Brain microvascular endothelial cell (primary cell): Measurements from ENCODE around the gene PROZ.

Experiments used
- DNase-seq: peaks from one replicate; pipeline ENCODE4 v3.0.0-alpha.2; 2020
- H3K27ac ChIP-seq: fragments of 250-450 bp; sonication (Bioruptor Pico); 2 replicates; pipeline ENCODE4 v1.5.1; 2020; ENCODE audit warnings: mild to moderate bottlenecking, moderate library complexity
- H3K27me3 ChIP-seq: fragments of 250-450 bp; sonication (Bioruptor Pico); replicated peaks from 2 replicates; pipeline ENCODE4 v1.5.1; 2020; ENCODE audit warnings: mild to moderate bottlenecking
- H3K36me3 ChIP-seq: fragments of 250-450 bp; sonication (Bioruptor Pico); replicated peaks from 2 replicates; pipeline ENCODE4 v1.5.1; 2020; ENCODE audit warnings: mild to moderate bottlenecking
- H3K4me3 ChIP-seq: 2 replicates; pipeline ENCODE4 v1.5.1; 2011; ENCODE audit warnings: low read depth, mild to moderate bottlenecking, control low read depth, low read length, moderate library complexity
- CTCF ChIP-seq: IDR thresholded peaks from 2 replicates; pipeline ENCODE4 v1.5.1; 2011; ENCODE audit warnings: low read depth, mild to moderate bottlenecking, moderate library complexity, low read length, control low read depth, inconsistent platforms; ENCODE audit errors: missing control alignments
- in situ Hi-C: cut with HindIII; loops from 2 replicates; pipeline ENCODE4 v1.10.0; 2017; ENCODE audit warnings: low sequenced_read_pairs, low pct_ligation_motif_present

The PROZ gene

GRCh38 chr13:113183450-113184129 is 25.1 kb downstream of the PROZ start:
- no peak overlapping the region for H3K4me3 ChIP-seq
- H3K27me3 ChIP-seq: no peaks in the 10 kb centered on the region
- peak overlapping the region; percentile 67 for H3K27ac ChIP-seq
- TF ChIP-seq CTCF: no peak
- peaks cover 15% of the 10 kb centered on the region for H3K36me3 ChIP-seq
- peak; percentile 43 for DNase-seq
- in situ Hi-C loops: no loop called here

GRCh38 chr13:113184568-113185440 is 26.4 kb downstream of the PROZ start:
- H3K36me3 ChIP-seq: peaks cover 13% of the 10 kb centered on the region
- TF ChIP-seq CTCF: peak; percentile 3
- in situ Hi-C loops: no loop called here
- no peaks in the 10 kb centered on the region for H3K27me3 ChIP-seq
- no peak overlapping the region for H3K4me3 ChIP-seq
- peak overlapping the region; percentile 67 for H3K27ac ChIP-seq
- peak; percentile 7 for DNase-seq

GRCh38 chr13:113186061-113186900 is 27.8 kb downstream of the PROZ start:
- Histone ChIP-seq H3K27me3 (no peaks in the 10 kb centered on the region), H3K36me3 (peaks cover 8% of the 10 kb centered on the region), H3K4me3 (no peak overlapping the region), H3K27ac (peak overlapping the region; percentile 95)
- DNase-seq: peak; percentile 31
- in situ Hi-C loops: no loop called here
- no peak for TF ChIP-seq CTCF

GRCh38 chr13:113187263-113187669 is 28.8 kb downstream of the PROZ start:
- no peak for TF ChIP-seq CTCF
- peak; percentile 100 for DNase-seq
- H3K27me3 ChIP-seq: no peaks in the 10 kb centered on the region
- in situ Hi-C loops: no loop called here
- peak overlapping the region; percentile 37 for H3K4me3 ChIP-seq
- peaks cover 8% of the 10 kb centered on the region for H3K36me3 ChIP-seq
- peak overlapping the region; percentile 95 for H3K27ac ChIP-seq

GRCh38 chr13:113187883-113188665 is 29.6 kb downstream of the PROZ start:
- Histone ChIP-seq H3K4me3 (no peak overlapping the region), H3K27me3 (no peaks in the 10 kb centered on the region), H3K27ac (peak overlapping the region; percentile 95), H3K36me3 (peaks cover 11% of the 10 kb centered on the region)
- DNase-seq: peak; percentile 84
- in situ Hi-C loops: no loop called here
- no peak for TF ChIP-seq CTCF
